ENCODE data around the gene KDM4C. TPM values are rescaled to one million over a fixed set of nuclear protein-coding genes. Genes with fewer than 3 reads are reported as not detected.

Gene KDM4C
- total RNA-seq, 1 donor from 2014 or later = 76.8 TPM

GRCh38 chr9:7097040-7097715 lies 339.4 kb downstream of the KDM4C start:
- DNase-seq (ENCODE audit: low spot score) = no peak

GRCh38 chr9:7097785-7098752 lies 340.3 kb downstream of the KDM4C start:
- DNase-seq (ENCODE audit: low spot score) = no peak

GRCh38 chr9:7103367-7103766 lies 345.6 kb downstream of the KDM4C start:
- DNase-seq (ENCODE audit: low spot score) = no peak

- no peak for DNase-seq (ENCODE audit: low spot score)
Observed at GRCh38 chr9:7103771-7104170, 346.0 kb downstream of the KDM4C start.

GRCh38 chr9:7104625-7105024 lies 346.9 kb downstream of the KDM4C start:
- no peak for DNase-seq (ENCODE audit: low spot score)

GRCh38 chr9:7105095-7105494 lies 347.3 kb downstream of the KDM4C start:
- no peak for DNase-seq (ENCODE audit: low spot score)

- DNase-seq (ENCODE audit: low spot score) = no peak
Observed at GRCh38 chr9:7108936-7109335, 351.2 kb downstream of the KDM4C start.

GRCh38 chr9:7111413-7111812 lies 353.6 kb downstream of the KDM4C start:
- no peak for DNase-seq (ENCODE audit: low spot score)

- no peak for DNase-seq (ENCODE audit: low spot score)
Observed at GRCh38 chr9:7115606-7116005, 357.8 kb downstream of the KDM4C start.

- DNase-seq (ENCODE audit: low spot score) = no peak
Observed at GRCh38 chr9:7117676-7118561, 360.1 kb downstream of the KDM4C start.

- no peak for DNase-seq (ENCODE audit: low spot score)
Observed at GRCh38 chr9:7118633-7119032, 360.9 kb downstream of the KDM4C start.

- DNase-seq (ENCODE audit: low spot score) = no peak
Observed at GRCh38 chr9:7119612-7120011, 361.8 kb downstream of the KDM4C start.

- no peak for DNase-seq (ENCODE audit: low spot score)
Observed at GRCh38 chr9:7121055-7121454, 363.3 kb downstream of the KDM4C start.

GRCh38 chr9:7121664-7122063 lies 363.9 kb downstream of the KDM4C start:
- DNase-seq (ENCODE audit: low spot score) = no peak

GRCh38 chr9:7123743-7124142 lies 366.0 kb downstream of the KDM4C start:
- no peak for DNase-seq (ENCODE audit: low spot score)

- no peak for DNase-seq (ENCODE audit: low spot score)
Observed at GRCh38 chr9:7125231-7125630, 367.5 kb downstream of the KDM4C start.

GRCh38 chr9:7129391-7129790 lies 371.6 kb downstream of the KDM4C start:
- DNase-seq (ENCODE audit: low spot score) = no peak

- DNase-seq (ENCODE audit: low spot score) = no peak
Observed at GRCh38 chr9:7130266-7130820, 372.6 kb downstream of the KDM4C start.

- DNase-seq (ENCODE audit: low spot score) = no peak
Observed at GRCh38 chr9:7132605-7133004, 374.8 kb downstream of the KDM4C start.

- DNase-seq (ENCODE audit: low spot score) = no peak
Observed at GRCh38 chr9:7135735-7136134, 378.0 kb downstream of the KDM4C start.

- no peak for DNase-seq (ENCODE audit: low spot score)
Observed at GRCh38 chr9:7137040-7137439, 379.3 kb downstream of the KDM4C start.

GRCh38 chr9:7137571-7137970 lies 379.8 kb downstream of the KDM4C start:
- DNase-seq (ENCODE audit: low spot score) = no peak

All from ureter (tissue), 1 donor.